Vein endothelial cell (primary cell): ENCODE results near the gene MS4A12. TPM values are rescaled to one million over a fixed set of nuclear protein-coding genes. Genes with fewer than 3 reads are reported as not detected.

Source experiments
- total RNA-seq: library from RNA; depleted of rRNA; stranded (reverse); fragments of >200 nt; gene quantifications from 2 replicates; pipeline ENCODE4 v1.2.3, GENCODE V29; 2012

MS4A12 gene
- not detected in 2 replicates for total RNA-seq

DNA sequence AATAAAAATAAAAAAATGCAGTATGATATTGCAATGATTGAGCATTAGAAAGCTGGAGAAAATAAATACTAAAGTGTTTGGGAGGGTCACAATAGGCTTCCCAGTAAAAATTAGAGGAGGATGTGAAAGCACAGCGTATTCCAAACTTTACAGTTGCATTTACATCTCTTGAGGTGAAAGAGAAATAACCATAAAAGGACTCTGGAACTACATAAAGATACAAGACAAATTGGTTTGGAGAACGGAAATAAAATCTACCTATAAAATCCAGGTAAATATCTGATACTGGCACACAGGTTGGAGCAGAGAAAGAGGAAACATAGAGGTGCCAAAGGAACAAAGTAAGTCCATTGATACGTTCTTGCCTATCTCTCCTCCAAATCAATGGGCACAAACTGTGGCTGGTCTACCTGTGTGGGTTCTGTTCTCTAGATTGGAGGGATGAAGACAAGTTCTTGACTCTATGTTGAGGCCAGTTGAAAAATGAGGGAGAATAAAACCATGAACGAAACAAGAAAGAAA, at the start of gene MS4A12:
Gene MS4A12 (plus strand): TSS at position 291 of the 522 bp plus-strand sequence. CDS start 4,541 bp downstream, outside the sequence.

DNA sequence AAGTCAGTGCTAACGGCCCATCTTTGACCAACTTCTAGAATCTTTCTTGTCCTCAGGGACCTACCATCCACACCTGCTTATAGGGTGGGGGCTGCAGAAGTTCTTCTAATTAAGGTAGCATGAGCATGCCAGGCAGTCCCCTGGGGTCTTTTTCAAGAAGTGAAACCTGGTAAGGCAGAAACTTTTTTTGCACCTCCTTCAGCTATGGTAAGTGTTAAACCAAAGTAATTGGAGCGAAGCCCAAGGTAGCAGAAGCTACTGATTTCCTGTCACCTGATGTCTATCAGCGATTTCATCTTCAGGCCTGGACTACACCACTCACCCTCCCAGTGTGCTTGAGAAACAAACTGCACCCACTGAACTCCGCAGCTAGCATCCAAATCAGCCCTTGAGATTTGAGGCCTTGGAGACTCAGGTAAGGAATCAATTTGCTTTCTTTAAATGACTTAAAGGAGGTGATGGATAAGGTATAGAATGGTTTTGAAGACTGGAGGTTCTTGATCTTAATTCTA, 37.0 kb upstream of the MS4A12 start, which contains the start of gene MS4A1:
Gene MS4A1 (plus strand): TSS at position 317 of the 512 bp plus-strand sequence. CDS start 6,528 bp downstream, outside the sequence.

DNA sequence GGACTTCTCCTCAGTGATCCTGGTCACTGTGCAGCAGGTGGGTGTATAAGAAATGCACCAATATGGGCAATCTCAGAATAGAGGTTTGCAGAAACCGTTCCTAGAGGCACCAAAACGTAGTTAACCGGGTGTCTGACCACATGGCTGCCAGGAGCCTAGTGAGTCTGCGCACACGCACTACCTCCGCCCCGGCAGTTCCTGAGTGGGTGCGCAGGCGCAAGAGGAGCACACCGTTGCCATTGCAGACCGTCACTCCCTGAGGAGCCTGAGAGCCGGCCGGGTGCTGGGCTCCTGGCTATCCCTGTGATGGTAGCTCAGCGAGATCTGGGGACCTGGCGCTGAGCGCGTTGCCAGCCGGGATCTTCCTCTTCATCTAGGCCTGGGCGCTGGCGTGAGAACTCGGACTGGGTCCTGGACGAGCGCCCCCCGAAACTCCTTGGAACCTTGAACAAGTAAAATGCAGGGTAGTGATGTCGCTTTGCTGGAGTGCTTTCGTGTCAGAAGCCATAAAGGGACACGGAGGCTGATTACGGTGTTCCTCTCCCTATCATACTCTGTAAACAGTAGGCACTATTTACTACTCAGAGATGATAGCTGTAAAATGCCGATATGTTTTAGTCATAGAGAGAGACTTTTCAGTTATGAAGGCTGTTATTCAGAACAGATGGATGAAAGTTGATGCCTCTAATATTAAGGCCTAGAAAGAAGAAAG, 22.7 kb downstream of the MS4A12 start, which contains the start of gene MS4A13:
Gene MS4A13 (plus strand): TSS at position 249 of the 712 bp plus-strand sequence. CDS start 2,692 bp downstream, outside the sequence.

Other genes with a start within 250 kb of the MS4A12 start
- gene MS4A4E, start 249.6 kb upstream of the MS4A12 start, total RNA-seq = not detected in 2 replicates
- not detected in 2 replicates for gene MS4A4A, start 212.1 kb upstream of the MS4A12 start, total RNA-seq
- gene MS4A6E, start 165.5 kb upstream of the MS4A12 start, total RNA-seq = not detected in 2 replicates
- gene MS4A7, start 114.2 kb upstream of the MS4A12 start, total RNA-seq = not detected in 2 replicates
- gene MS4A14, start 96.3 kb upstream of the MS4A12 start, total RNA-seq = not detected in 2 replicates
- gene MS4A5, start 63.2 kb upstream of the MS4A12 start, total RNA-seq = not detected in 2 replicates
- not detected in 2 replicates for gene MS4A1, start 36.9 kb upstream of the MS4A12 start, total RNA-seq
- not detected in 2 replicates for gene MS4A13, start 22.6 kb downstream of the MS4A12 start, total RNA-seq
- not detected in 2 replicates for gene MS4A8, start 206.8 kb downstream of the MS4A12 start, total RNA-seq
- not detected in 2 replicates for gene MS4A18, start 231.9 kb downstream of the MS4A12 start, total RNA-seq